Measurements from ENCODE around the gene UBE2E3.
"Not testable (repeated sequence)": the region's sequence is repeated elsewhere in the genome, so short reads cannot be mapped to it uniquely, and the experiment has no call there.

The UBE2E3 gene

GRCh38 chr2:181077128-181077709 lies 96.8 kb downstream of the UBE2E3 start:
- no peak overlapping the region for H3K27ac ChIP-seq
- no peak for TF ChIP-seq ZFX (IDR thresholded peaks at IDR 0.05)
- TF ChIP-seq, protein P1, sequence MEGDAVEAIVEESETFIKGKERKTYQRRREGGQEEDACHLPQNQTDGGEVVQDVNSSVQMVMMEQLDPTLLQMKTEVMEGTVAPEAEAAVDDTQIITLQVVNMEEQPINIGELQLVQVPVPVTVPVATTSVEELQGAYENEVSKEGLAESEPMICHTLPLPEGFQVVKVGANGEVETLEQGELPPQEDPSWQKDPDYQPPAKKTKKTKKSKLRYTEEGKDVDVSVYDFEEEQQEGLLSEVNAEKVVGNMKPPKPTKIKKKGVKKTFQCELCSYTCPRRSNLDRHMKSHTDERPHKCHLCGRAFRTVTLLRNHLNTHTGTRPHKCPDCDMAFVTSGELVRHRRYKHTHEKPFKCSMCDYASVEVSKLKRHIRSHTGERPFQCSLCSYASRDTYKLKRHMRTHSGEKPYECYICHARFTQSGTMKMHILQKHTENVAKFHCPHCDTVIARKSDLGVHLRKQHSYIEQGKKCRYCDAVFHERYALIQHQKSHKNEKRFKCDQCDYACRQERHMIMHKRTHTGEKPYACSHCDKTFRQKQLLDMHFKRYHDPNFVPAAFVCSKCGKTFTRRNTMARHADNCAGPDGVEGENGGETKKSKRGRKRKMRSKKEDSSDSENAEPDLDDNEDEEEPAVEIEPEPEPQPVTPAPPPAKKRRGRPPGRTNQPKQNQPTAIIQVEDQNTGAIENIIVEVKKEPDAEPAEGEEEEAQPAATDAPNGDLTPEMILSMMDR (conservative IDR thresholded peaks at IDR 0.05): peak; percentile 81

GRCh38 chr2:181083140-181083539 lies 102.7 kb downstream of the UBE2E3 start:
- TF ChIP-seq ZFX (IDR thresholded peaks at IDR 0.05): no peak
- TF ChIP-seq, protein P1 (conservative IDR thresholded peaks at IDR 0.05): no peak
- H3K27ac ChIP-seq: no peak overlapping the region

GRCh38 chr2:181085734-181086133 lies 105.3 kb downstream of the UBE2E3 start:
- no peak overlapping the region for H3K27ac ChIP-seq
- no peak for TF ChIP-seq ZFX (IDR thresholded peaks at IDR 0.05)
- TF ChIP-seq, protein P1 (conservative IDR thresholded peaks at IDR 0.05): no peak

DNA sequence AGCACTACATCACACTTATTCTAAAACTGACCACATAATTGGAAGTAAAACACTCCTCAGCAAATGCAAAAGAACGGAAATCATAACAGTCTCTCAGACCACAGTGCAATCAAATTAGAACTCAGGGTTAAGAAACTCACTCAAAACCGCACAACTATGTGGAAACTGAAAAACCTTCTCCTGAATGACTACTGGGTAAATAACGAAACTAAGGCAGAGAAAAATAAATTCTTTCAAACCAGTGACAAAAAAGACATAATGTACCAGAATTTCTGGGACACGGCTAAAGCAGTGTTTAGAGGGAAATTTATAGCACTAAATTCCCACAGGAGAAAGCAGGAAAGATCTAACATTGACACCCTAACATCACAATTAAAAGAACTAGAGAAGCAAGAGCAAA lies 111.5 kb downstream of the UBE2E3 start:
- H3K27ac ChIP-seq: not testable (repeated sequence)

DNA sequence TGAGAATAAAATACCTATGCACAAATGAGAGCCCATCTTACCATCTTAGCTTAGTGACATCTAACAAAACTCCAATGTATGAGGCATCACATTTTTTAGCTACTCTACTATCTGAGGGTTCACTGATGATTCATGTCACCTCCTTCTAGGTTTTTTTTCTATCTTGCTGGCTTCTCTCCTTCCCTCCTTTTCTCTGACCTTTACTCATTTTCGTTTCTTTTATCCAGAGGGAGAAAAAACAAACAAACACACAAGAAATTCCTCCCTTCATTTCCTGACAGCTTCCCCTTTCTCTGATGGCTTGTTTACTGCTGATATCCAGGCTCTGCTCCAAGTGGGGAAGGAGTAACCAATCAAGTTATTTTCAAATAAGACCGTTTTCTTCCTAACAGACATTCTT lies 115.1 kb downstream of the UBE2E3 start:
- no peak for TF ChIP-seq ZFX (IDR thresholded peaks at IDR 0.05)

DNA sequence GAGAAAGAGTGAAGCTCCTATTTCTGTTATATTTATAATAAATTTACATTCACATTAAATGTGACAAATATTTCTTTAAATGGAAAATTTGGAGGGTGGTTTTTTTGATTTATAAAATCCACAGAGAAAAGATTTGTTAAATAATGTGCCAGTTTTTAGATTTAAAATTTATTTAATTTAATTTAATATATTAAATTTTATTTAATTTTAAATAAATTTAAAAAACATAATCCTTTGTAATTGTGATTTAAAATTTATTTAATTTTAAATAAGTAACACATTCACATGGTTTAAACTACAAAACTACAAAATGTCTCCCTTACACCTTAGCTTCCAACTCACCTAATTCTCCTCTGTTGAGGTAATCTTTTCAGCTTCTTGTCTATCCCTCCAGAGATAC lies 123.3 kb downstream of the UBE2E3 start:
- TF ChIP-seq, protein P1 (conservative IDR thresholded peaks at IDR 0.05): no peak
- no peak overlapping the region for H3K27ac ChIP-seq

More for the DNA sequence above, 115.1 kb downstream of the UBE2E3 start:
- H3K27ac ChIP-seq: no peak overlapping the region

DNA sequence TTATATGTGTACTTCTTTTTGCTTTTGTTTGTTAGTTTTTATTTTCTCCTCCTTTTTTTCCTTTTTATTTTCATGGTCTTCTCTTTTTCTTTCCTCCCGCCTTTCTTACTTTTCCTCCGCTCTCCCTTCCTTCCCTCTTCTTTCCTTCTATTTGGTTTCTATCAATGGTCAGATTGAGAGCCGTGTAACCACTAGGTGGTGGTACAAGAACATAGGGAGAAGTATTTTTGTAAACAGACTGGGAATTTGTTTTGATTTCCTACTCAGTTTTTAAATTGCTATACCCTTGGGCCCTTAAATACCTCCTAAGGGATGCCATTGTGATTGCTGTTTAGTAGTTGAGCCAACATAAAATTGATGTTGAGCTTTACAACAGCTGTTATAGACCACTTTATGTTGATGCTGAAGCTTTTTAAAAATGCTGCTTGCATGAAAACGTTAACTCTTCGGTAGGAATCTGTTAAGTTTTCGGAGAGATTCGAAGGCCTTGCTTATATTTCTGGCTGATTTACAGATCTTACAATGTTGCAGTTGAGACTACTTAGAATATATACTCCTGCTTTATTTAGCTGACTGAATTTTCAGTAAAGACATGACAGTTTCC lies 124.2 kb downstream of the UBE2E3 start:
- TF ChIP-seq, protein P1 (conservative IDR thresholded peaks at IDR 0.05): peak; percentile 82
- no peak for TF ChIP-seq ZFX (IDR thresholded peaks at IDR 0.05)
- no peak overlapping the region for H3K27ac ChIP-seq

DNA sequence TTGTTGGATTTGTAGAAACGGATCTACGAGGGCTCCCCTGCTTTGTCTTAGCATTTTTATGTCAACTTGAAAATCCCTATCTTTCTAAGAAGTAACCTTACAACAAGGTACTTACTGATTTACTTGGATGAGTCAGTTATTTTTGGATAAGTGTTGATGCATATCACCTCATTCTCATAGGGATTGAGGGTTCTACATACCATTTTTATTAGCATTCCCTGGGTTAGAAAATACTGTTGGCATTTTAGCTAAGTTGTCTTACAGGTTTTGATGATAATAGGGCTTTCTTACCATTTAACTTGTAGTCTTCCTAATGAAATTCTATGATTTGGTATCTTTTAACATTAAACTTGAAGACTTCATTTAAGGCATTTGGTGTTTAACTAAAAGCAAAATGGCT lies 125.2 kb downstream of the UBE2E3 start:
- no peak overlapping the region for H3K27ac ChIP-seq

More for the DNA sequence above, 125.2 kb downstream of the UBE2E3 start:
- TF ChIP-seq, protein P1 (conservative IDR thresholded peaks at IDR 0.05): no peak
- TF ChIP-seq ZFX (IDR thresholded peaks at IDR 0.05): no peak

Data from C4-2B (cell line).